ENCODE measurements around the gene ST8SIA5.
A peak's percentile ranks its signal among the peaks of the same experiment; 100 is the strongest.

ST8SIA5 gene

GRCh38 chr18:46668694-46669093 is 88.2 kb downstream of the ST8SIA5 start:
- DNase-seq (ENCODE audit: low spot score), result no peak

- DNase-seq (ENCODE audit: low spot score), result no peak
Observed at GRCh38 chr18:46668135-46668534, 88.7 kb downstream of the ST8SIA5 start.

GRCh38 chr18:46663539-46663938 is 93.3 kb downstream of the ST8SIA5 start:
- DNase-seq (ENCODE audit: low spot score), result no peak

- DNase-seq (ENCODE audit: low spot score), result peak; percentile 90
Observed at GRCh38 chr18:46660957-46661749, 95.7 kb downstream of the ST8SIA5 start.

- DNase-seq (ENCODE audit: low spot score), result no peak
Observed at GRCh38 chr18:46659484-46659883, 97.4 kb downstream of the ST8SIA5 start.

- DNase-seq (ENCODE audit: low spot score), result no peak
Observed at GRCh38 chr18:46657115-46657955, 99.5 kb downstream of the ST8SIA5 start, which contains the start of gene LOXHD1. TSS of gene LOXHD1 (minus strand) at chr18:46657220. CDS start at chr18:46657033, 187 bp downstream.

GRCh38 chr18:46656326-46657114 is 100.3 kb downstream of the ST8SIA5 start:
- DNase-seq (ENCODE audit: low spot score), result no peak

GRCh38 chr18:46652372-46652771 is 104.5 kb downstream of the ST8SIA5 start:
- DNase-seq (ENCODE audit: low spot score), result no peak

GRCh38 chr18:46650681-46651080 is 106.2 kb downstream of the ST8SIA5 start:
- no peak for DNase-seq (ENCODE audit: low spot score)

GRCh38 chr18:46649071-46649862 is 107.6 kb downstream of the ST8SIA5 start:
- DNase-seq (ENCODE audit: low spot score), result no peak

- no peak for DNase-seq (ENCODE audit: low spot score)
Observed at GRCh38 chr18:46646468-46646867, 110.4 kb downstream of the ST8SIA5 start.

GRCh38 chr18:46642561-46642960 is 114.3 kb downstream of the ST8SIA5 start:
- no peak for DNase-seq (ENCODE audit: low spot score)

- DNase-seq (ENCODE audit: low spot score), result no peak
Observed at GRCh38 chr18:46641917-46642316, 114.9 kb downstream of the ST8SIA5 start.

- DNase-seq (ENCODE audit: low spot score), result no peak
Observed at GRCh38 chr18:46639386-46639785, 117.5 kb downstream of the ST8SIA5 start.

- DNase-seq (ENCODE audit: low spot score), result no peak
Observed at GRCh38 chr18:46636040-46636630, 120.7 kb downstream of the ST8SIA5 start.

- no peak for DNase-seq (ENCODE audit: low spot score)
Observed at GRCh38 chr18:46632401-46633071, 124.3 kb downstream of the ST8SIA5 start.

GRCh38 chr18:46630991-46631390 is 125.9 kb downstream of the ST8SIA5 start:
- no peak for DNase-seq (ENCODE audit: low spot score)

- no peak for DNase-seq (ENCODE audit: low spot score)
Observed at GRCh38 chr18:46630160-46630559, 126.7 kb downstream of the ST8SIA5 start.

- no peak for DNase-seq (ENCODE audit: low spot score)
Observed at GRCh38 chr18:46629361-46629760, 127.5 kb downstream of the ST8SIA5 start.

GRCh38 chr18:46628206-46628605 is 128.6 kb downstream of the ST8SIA5 start:
- DNase-seq (ENCODE audit: low spot score), result no peak
